Left cardiac atrium (tissue), 4 donors: ENCODE data around the gene C1QTNF5. TPM values are rescaled to one million over a fixed set of nuclear protein-coding genes. Genes with fewer than 3 reads are reported as not detected.
A peak's percentile ranks its signal among the peaks of the same experiment; 100 is the strongest.

Experiments
- ATAC-seq, 2 donors: fragments of 200-7000 bp; cut with Tn5 transposase; one replicate each; pipeline ENCODE4 v1.9.1; 2020; ENCODE audit warnings: mild to moderate bottlenecking in 2 of 2, moderate library complexity in 2 of 2
- DNase-seq: peaks from one replicate; pipeline ENCODE4 v3.0.0-alpha.2; 2020
- intact Hi-C, 2 donors: fragments of 100-400 bp; cut with DNase I; formaldehyde crosslinking; loops; one replicate each; pipeline versions ENCODE4 v1.14.1 to v1.15.1; 2022 to 2023
- total RNA-seq, 2 donors: library from RNA; stranded (reverse); fragmentation: NEBNext Ultra II Directional; extraction: Animal tissue kit (Norgen Biotek cat#: 25700); gene quantifications; one replicate each; pipeline ENCODE4 v1.2.1, GENCODE V29; 2021
- donor health status: DM: no; HTN: yes; CAD: no.
- donor health status: DM: no; HTN: yes; CAD: no; lungs with severe emphysema.
- donor health status: DM: yes; HTN: yes; CAD: no.
- donor health status: Dilated cardiomyopathy.

The C1QTNF5 gene
- total RNA-seq, 2 donors from 2014 or later, result 25.1 to 39.9 TPM

DNA sequence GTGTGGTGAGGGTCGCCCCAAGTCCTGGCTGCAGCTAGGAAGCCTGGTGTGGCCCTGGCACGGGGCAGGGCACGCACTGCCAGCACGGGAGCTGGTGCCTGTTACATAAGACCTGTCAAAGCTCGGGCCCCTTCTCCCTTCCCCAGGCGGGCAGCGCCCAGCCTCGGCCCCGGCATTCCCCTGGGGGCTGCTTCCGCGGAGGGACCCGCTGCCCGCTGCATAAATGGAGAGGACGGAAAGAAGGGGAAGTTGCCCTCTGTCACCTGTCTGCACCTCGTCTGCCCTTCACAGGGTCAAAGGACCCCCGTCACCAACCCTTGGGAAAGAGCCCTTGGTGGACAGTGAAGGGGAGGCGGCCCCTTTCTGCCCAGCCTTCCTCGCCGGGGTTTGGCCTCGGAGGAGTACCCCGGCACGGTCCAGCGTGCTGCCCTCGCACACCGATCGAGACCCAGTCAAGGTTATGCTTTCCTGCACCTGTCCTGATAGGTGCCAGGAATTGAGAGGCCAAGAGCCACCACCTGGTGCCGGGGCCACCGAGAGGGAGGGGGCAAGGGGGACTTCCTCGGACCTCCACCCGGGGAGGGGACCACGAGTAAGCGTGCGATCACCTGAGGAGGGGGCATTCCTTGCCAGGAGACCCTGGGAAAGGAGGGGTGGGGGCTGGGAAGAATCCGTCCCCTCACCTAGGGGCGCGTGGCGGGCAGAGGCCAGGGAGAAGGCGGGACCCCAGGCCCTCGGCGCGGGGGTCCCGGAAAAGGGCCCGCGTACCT, 22.6 kb upstream of the C1QTNF5 start:
- intact Hi-C loops, result no loop called here
- DNase-seq, result peak; percentile 33
- ATAC-seq, result peak in 1 of 2 donors; percentile 2

GRCh38 chr11:119362741-119363080, 22.0 kb upstream of the C1QTNF5 start:
- ATAC-seq (no peak), DNase-seq (no peak)
- intact Hi-C loops, result no loop called here

GRCh38 chr11:119361941-119362725, 21.4 kb upstream of the C1QTNF5 start:
- ATAC-seq (no peak), DNase-seq (peak; percentile 11)
- intact Hi-C loops, result no loop called here

GRCh38 chr11:119361056-119361787, 20.5 kb upstream of the C1QTNF5 start:
- DNase-seq, result peak; percentile 69
- intact Hi-C loops, result no loop called here
- ATAC-seq, result peak; percentile 72 to 85

GRCh38 chr11:119359365-119360214, 18.9 kb upstream of the C1QTNF5 start:
- DNase-seq, result no peak

DNA sequence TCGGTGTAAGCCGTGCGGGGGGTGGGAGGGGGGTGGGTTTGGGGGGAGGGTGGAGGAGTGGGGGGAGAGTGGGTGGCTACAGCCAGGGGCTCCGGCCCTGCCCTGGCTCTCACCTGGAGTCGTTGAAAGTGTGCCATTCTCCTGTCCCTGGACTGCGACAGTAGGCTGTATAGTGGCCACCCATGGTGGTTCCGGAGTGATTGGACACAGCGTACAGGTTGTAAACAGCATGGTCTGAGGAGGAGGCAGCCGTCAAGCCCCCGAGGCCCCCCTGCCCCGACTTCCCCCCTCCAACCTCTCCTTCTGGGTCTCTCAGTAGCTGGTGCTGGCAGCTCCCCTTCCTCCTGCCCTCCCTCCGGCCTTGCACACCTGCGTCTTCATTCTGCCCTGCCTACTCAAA, 16.4 kb upstream of the C1QTNF5 start:
- DNase-seq (no peak), ATAC-seq (no peak)
- intact Hi-C loops, result loop anchor here in 1 of 2 donors (2.0 to 5.0 kb wide), 3 partner anchors 16 to 115 kb away; partner anchors contain the start of gene USP2

More at GRCh38 chr11:119359365-119360214, 18.9 kb upstream of the C1QTNF5 start:
- intact Hi-C loops, result loop anchor here in 1 of 2 donors (5.0 kb wide), 1 partner anchor 113 kb away; no protein-coding TSS in a partner anchor
- no peak for ATAC-seq

DNA sequence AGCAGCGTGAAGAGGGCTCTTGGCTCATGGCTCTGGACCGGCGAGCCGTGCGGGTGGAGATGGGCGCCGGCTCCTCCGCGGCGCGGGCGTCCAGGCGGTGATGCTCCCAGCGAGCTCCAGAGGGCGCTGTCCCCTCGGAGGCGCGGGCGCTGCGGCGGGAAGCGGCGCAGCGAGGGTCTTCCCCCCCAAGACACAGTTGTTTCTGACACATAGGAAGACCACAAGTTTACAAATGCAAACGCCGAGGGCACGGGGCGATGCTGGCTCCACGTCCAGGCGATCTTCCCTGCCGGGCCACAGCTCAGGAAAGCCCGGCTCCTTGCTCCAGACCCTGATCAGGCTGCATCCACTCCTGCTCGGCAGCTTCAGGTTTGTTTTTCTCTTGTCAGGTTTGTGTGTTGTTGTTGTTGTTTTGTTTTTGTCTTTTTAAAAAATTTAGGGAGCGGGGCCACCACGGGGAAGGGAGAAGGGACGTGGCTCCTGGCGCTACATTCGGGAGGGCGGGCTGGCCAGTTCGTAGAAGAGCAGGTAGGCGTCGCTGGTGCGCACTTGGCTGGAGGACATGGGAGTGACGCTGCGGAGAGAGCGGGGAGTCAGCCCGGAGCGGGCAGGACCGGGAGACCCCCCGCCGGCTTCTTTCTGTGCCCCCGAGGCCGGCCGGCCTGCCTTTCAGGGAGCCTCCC, 15.8 kb upstream of the C1QTNF5 start:
- peak; percentile 88 for DNase-seq
- peak; percentile 79 to 84 for ATAC-seq
- intact Hi-C loops, result loop anchor here in 1 of 2 donors (2.0 to 5.0 kb wide), 3 partner anchors 16 to 116 kb away; partner anchors contain the start of gene USP2

- DNase-seq (no peak), ATAC-seq (no peak)
- intact Hi-C loops, result loop anchor here in 1 of 2 donors (5.0 kb wide), 1 partner anchor 117 kb away; no protein-coding TSS in a partner anchor
Measured at GRCh38 chr11:119355091-119355843, 14.6 kb upstream of the C1QTNF5 start.

- ATAC-seq (peak in 1 of 2 donors; percentile 28), DNase-seq (peak; percentile 38)
- intact Hi-C loops, result no loop called here
Measured at GRCh38 chr11:119352857-119353260, 12.2 kb upstream of the C1QTNF5 start.

GRCh38 chr11:119351232-119351631, 10.5 kb upstream of the C1QTNF5 start:
- no peak for ATAC-seq
- intact Hi-C loops, result no loop called here
- no peak for DNase-seq

DNA sequence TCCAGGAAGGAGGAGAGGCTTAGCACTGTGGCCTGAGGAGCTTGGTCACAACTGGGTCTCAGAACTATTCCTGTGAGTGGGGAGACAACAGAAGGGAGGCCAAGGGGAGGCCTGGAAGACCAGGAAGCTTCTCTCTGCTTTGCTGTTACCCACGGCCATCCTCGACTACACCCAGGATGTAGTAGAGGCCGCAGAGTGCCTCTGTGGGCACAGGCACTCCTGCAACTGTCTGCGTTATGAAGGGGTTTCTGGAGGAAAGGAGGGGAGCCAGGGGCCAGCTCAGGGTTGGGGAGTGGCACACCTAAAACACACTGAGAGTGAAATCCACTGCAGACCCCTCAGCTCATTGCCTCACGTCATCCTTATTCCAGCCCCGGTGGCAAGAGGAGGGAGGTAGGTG, 9.6 kb upstream of the C1QTNF5 start:
- intact Hi-C loops, result no loop called here
- ATAC-seq (no peak), DNase-seq (no peak)

- no peak for DNase-seq
- intact Hi-C loops, result no loop called here
- ATAC-seq, result no peak
Measured at GRCh38 chr11:119347940-119348605, 7.4 kb upstream of the C1QTNF5 start.

DNA sequence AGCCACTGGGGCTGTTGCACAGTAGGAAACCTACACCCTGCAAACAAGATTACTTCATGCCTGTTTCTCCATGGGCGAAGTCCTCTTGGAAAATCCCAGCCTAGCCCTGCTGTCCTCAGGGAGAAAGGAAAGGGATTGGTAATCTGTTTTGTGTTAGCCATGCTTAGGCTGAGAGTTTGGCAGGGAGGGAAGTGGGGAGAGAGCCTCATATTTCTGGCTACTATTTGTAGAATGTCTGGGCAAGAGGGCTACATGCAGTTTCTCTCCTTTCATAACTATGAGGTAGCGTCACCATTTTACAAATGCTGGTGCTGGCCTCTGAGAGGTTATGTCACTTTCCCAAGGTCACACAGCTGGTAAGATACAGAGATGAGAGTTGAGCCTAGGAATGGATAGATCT, 6.6 kb upstream of the C1QTNF5 start:
- ATAC-seq, result peak in 1 of 2 donors; percentile 34
- no peak for DNase-seq
- intact Hi-C loops, result no loop called here

DNA sequence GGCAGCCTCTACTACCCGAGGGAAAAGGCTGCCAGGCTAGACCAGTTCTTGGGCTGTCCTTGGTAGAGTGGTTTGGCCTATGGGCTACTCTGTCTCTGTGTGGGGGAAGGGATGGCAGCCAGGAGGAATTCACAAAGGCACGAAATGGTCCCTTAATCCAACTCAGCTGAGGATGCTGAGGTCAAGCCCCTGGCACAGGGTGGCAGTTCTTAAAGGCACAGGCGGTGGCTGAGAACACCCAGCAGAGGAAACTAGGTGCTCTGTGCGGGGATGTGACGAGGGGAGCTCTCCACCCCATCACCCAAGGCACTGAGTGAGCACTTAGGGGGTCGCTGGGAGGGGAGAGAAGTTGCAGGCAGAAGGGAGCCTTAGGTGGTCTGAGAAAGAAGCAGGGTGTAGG, 5.9 kb upstream of the C1QTNF5 start, which contains the start of gene MFRP:
MFRP (minus strand) TSS at position 101 of the 400 bp plus-strand sequence. CDS start 192 bp downstream, outside the sequence.
- intact Hi-C loops, result no loop called here
- ATAC-seq (no peak), DNase-seq (no peak)

GRCh38 chr11:119345685-119346084, 5.0 kb upstream of the C1QTNF5 start:
- ATAC-seq (no peak), DNase-seq (no peak)
- intact Hi-C loops, result no loop called here

DNA sequence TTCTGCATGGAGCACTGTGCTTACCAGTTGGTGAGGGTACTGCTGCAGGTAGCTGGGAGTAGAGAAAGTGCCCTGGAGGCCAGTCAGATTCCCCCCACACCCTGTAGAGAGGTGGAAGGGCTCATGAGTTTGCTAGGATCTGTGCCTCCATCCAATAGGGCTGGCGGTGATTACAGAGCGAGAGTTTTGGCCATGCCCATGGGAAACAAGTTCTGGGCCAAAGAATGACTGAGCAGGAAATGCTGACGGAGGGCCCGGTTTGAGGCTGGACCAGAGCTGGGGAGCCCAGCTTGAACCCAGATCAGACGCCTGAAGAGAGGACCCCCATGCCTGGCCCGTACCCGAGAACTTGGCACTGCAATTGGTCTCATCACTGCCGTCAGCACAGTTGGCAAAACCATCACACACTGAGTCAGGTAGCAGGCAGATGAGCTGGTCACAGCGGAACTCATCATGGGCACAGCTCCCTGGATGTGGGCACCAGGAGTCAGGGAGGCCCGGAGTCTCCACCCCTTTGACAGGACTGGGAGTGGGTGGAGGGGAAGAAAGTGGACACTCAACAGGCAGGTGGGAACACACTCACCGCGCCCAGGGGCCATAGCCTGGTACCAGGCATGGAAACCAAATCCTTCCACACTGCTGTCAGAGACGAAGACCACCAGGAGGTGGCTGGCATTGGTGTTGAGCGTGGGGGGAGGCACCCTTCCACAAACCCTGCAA, 3.8 kb upstream of the C1QTNF5 start:
- ATAC-seq (no peak), DNase-seq (no peak)
- intact Hi-C loops, result no loop called here
